GM12891 (cell line): Measurements from ENCODE around the gene ANKS1B.

Experiments used
- POLR2A ChIP-seq: IDR thresholded peaks from 2 replicates; pipeline ENCODE4 v1.6.1; 2011; ENCODE audit warnings: low read depth, low read length, control low read depth
- POLR2AphosphoS5 ChIP-seq: IDR thresholded peaks from 2 replicates; pipeline ENCODE4 v1.6.1; 2011; ENCODE audit warnings: low read depth, low read length, control low read depth
- POU2F2 ChIP-seq: IDR thresholded peaks from 2 replicates; pipeline ENCODE4 v1.6.1; 2011; ENCODE audit warnings: low read depth, mild to moderate bottlenecking, control low read depth, low read length, moderate library complexity
- SPI1 ChIP-seq: IDR thresholded peaks from 2 replicates; pipeline ENCODE4 v1.6.1; 2011; ENCODE audit warnings: low read depth, low read length, control low read depth
- TAF1 ChIP-seq: IDR thresholded peaks from 2 replicates; pipeline ENCODE4 v1.6.1; 2011; ENCODE audit warnings: low read depth, low read length, control low read depth

- no peak for TF ChIP-seq POLR2A
- no peak for TF ChIP-seq TAF1
- TF ChIP-seq POLR2AphosphoS5, result no peak
- TF ChIP-seq SPI1, result no peak
- TF ChIP-seq POU2F2, result no peak
These were observed 1227.3 kb downstream of the ANKS1B start for GRCh38 chr12:98757455-98757854.
